Renal cortex interstitium (tissue), 11 donors: ENCODE measurements around the gene ZNF565. TPM values are rescaled to one million over a fixed set of nuclear protein-coding genes. Genes with fewer than 3 reads are reported as not detected.

ENCODE experiments used
- DNase-seq, 11 donors: peaks; one replicate each; pipeline ENCODE4 v3.0.0-alpha.2; 2013; ENCODE audit warnings: low read depth in 9 of 11, low spot score in 4 of 11; ENCODE audit errors: extremely low read depth in 1 of 11
- polyA plus RNA-seq, 3 donors: library from polyadenylated mRNA; unstranded; fragments of 120-200 nt; gene quantifications; one replicate each; pipeline ENCODE4 v1.2.1, GENCODE V29; 2013; ENCODE audit not compliant: insufficient read length in 3 of 3

Gene ZNF565
- polyA plus RNA-seq, 3 donors, result 7.0 to 7.8 (median 7.0) TPM

GRCh38 chr19:36163813-36164212 lies 50.7 kb downstream of the ZNF565 start:
- no peak for DNase-seq

- DNase-seq, result no peak
Measured at GRCh38 chr19:36160821-36161596, 53.5 kb downstream of the ZNF565 start.

GRCh38 chr19:36153126-36153525 lies 61.3 kb downstream of the ZNF565 start:
- DNase-seq, result no peak

GRCh38 chr19:36152352-36153091 lies 61.9 kb downstream of the ZNF565 start, which contains the start of gene COX7A1:
Gene COX7A1, minus strand, starts transcription at chr19:36152447. Its CDS starts 40 bp downstream, at chr19:36152407.
- peak in 5 of 11 donors; percentile 31 to 48 (median 34) for DNase-seq

GRCh38 chr19:36152019-36152351 lies 62.5 kb downstream of the ZNF565 start:
- DNase-seq, result peak in 1 of 11 donors; percentile 16

- DNase-seq, result peak in 4 of 11 donors; percentile 24 to 51 (median 46)
Measured at GRCh38 chr19:36151144-36152018, 63.1 kb downstream of the ZNF565 start.

GRCh38 chr19:36150586-36150985 lies 63.9 kb downstream of the ZNF565 start:
- DNase-seq, result no peak

GRCh38 chr19:36149673-36150406 lies 64.6 kb downstream of the ZNF565 start:
- no peak for DNase-seq

GRCh38 chr19:36144624-36145023 lies 69.8 kb downstream of the ZNF565 start:
- no peak for DNase-seq

- no peak for DNase-seq
Measured at GRCh38 chr19:36142496-36142895, 72.0 kb downstream of the ZNF565 start.

- no peak for DNase-seq
Measured at GRCh38 chr19:36142046-36142445, 72.4 kb downstream of the ZNF565 start.

GRCh38 chr19:36141039-36141927 lies 73.2 kb downstream of the ZNF565 start:
- DNase-seq, result peak in 8 of 11 donors; percentile 54 to 83 (median 67)

- peak in 4 of 11 donors; percentile 26 to 51 (median 30) for DNase-seq
Measured at GRCh38 chr19:36140304-36141038, 74.0 kb downstream of the ZNF565 start.

- DNase-seq, result peak; percentile 92 to 99 (median 97)
Measured at GRCh38 chr19:36139473-36140303, 74.8 kb downstream of the ZNF565 start, which contains the start of gene CAPNS1. Gene CAPNS1, plus strand, starts transcription at chr19:36140066. Its CDS starts 946 bp downstream, at chr19:36141012.

- DNase-seq, result no peak
Measured at GRCh38 chr19:36139120-36139472, 75.4 kb downstream of the ZNF565 start.
